Endodermal cell (in vitro differentiated cells): ENCODE results near the gene TMEM119. TPM values are rescaled to one million over a fixed set of nuclear protein-coding genes. Genes with fewer than 3 reads are reported as not detected.

Experiments used
- DNase-seq: peaks from one replicate; pipeline ENCODE4 v3.0.0-alpha.2; 2017
- H3K27ac ChIP-seq: 2 replicates; pipeline ENCODE4 v1.5.1; 2013; ENCODE audit warnings: mild to moderate bottlenecking, low read depth, low read length, moderate library complexity
- H3K27me3 ChIP-seq: 2 replicates; pipeline ENCODE4 v1.6.1; 2013; ENCODE audit warnings: mild to moderate bottlenecking, low read length, moderate library complexity; ENCODE audit not compliant: insufficient read depth, control insufficient read depth, poor library complexity, severe bottlenecking
- H3K36me3 ChIP-seq: 2 replicates; pipeline ENCODE4 v1.7.0; 2013; ENCODE audit warnings: mild to moderate bottlenecking, low read length, moderate library complexity; ENCODE audit not compliant: control insufficient read depth, insufficient read depth
- H3K4me1 ChIP-seq: one replicate; pipeline ENCODE4 v1.7.0; 2013; ENCODE audit warnings: low read length; ENCODE audit not compliant: control insufficient read depth, insufficient read depth
- H3K4me3 ChIP-seq: 2 replicates; pipeline ENCODE4 v1.5.1; 2013; ENCODE audit warnings: mild to moderate bottlenecking, low read length, moderate library complexity
- H3K9ac ChIP-seq: 2 replicates; pipeline ENCODE4 v1.6.1; 2013; ENCODE audit warnings: mild to moderate bottlenecking, low read length, moderate library complexity; ENCODE audit not compliant: poor library complexity, severe bottlenecking; ENCODE audit errors: extremely low read depth
- H3K9me3 ChIP-seq: 2 replicates; pipeline ENCODE4 v1.6.1; 2013; ENCODE audit warnings: mild to moderate bottlenecking, low read length, moderate library complexity; ENCODE audit not compliant: control insufficient read depth
- H3K27ac Mint-ChIP-seq: 2 replicates; pipeline ENCODE4 v1.8.0; 2020; ENCODE audit warnings: mixed read lengths
- H3K27me3 Mint-ChIP-seq: 2 replicates; pipeline ENCODE4 v1.8.0; 2021; ENCODE audit warnings: mild to moderate bottlenecking, mixed read lengths; ENCODE audit not compliant: insufficient read depth
- H3K36me3 Mint-ChIP-seq: 2 replicates; pipeline ENCODE4 v1.8.0; 2020; ENCODE audit warnings: low read depth, mixed read lengths
- H3K4me1 Mint-ChIP-seq: 2 replicates; pipeline ENCODE4 v1.8.0; 2020; ENCODE audit warnings: mixed read lengths
- H3K4me3 Mint-ChIP-seq: 2 replicates; pipeline ENCODE4 v1.8.0; 2020; ENCODE audit warnings: mild to moderate bottlenecking, moderate library complexity, mixed read lengths
- H3K9me3 Mint-ChIP-seq: 2 replicates; pipeline ENCODE4 v1.8.0; 2020; ENCODE audit warnings: mild to moderate bottlenecking, mixed read lengths
- WGBS, 2 experiments: methylation state at CpG; one replicate each; pipeline versions ENCODE4 v1.1.5 to v1.1.7; 2013; ENCODE audit warnings: missing lambda C conversion rate in 2 of 2, mixed read lengths in 1 of 2; ENCODE audit not compliant: insufficient coverage in 1 of 2, insufficient read length in 1 of 2; 5-methylcytosine and 5-hydroxymethylcytosine counted together
- total RNA-seq, 2 donors: library from RNA; stranded (reverse); fragmentation: NEBNext Ultra II Directional in 1 of 2; extraction: Animal tissue kit (Norgen Biotek cat#: 25700) in 1 of 2; gene quantifications; 2 replicates in 1 of 2; 3 replicates in 1 of 2; pipeline ENCODE4 v1.2.1, GENCODE V29; 2021
- TF ChIP-seq, protein P1 (sequence below): fragments of 200-600 bp; sonication (generic); conservative IDR thresholded peaks from 2 replicates; pipeline ENCODE4 v1.5.0; 2021; ENCODE audit warnings: antibody characterized with exemption, mild to moderate bottlenecking

The TMEM119 gene
- total RNA-seq, 2 donors from 2014 or later: 0.11 to 0.15 TPM

GRCh38 chr12:108630481-108631207 is 32.8 kb upstream of the TMEM119 start:
- H3K4me3 ChIP-seq: no peak overlapping the region
- Mint-ChIP-seq H3K27ac (peak overlapping the region; percentile 43), H3K36me3 (no peaks in the 10 kb centered on the region), H3K4me3 (no peak overlapping the region), H3K4me1 (peaks cover 9% of the 10 kb centered on the region), H3K27me3 (no peaks in the 10 kb centered on the region), H3K9me3 (no peaks in the 10 kb centered on the region)
- H3K27ac ChIP-seq: no peak overlapping the region
- DNase-seq: no peak
- no peaks in the 10 kb centered on the region for H3K27me3 ChIP-seq
- WGBS, 2 experiments: 92 to 94% methylated on average over 8 to 9 of the region's 9 CpGs
- H3K9ac ChIP-seq: no peak overlapping the region
- peaks cover 4% of the 10 kb centered on the region for H3K4me1 ChIP-seq
- H3K36me3 ChIP-seq: no peaks in the 10 kb centered on the region
- TF ChIP-seq, protein P1, sequence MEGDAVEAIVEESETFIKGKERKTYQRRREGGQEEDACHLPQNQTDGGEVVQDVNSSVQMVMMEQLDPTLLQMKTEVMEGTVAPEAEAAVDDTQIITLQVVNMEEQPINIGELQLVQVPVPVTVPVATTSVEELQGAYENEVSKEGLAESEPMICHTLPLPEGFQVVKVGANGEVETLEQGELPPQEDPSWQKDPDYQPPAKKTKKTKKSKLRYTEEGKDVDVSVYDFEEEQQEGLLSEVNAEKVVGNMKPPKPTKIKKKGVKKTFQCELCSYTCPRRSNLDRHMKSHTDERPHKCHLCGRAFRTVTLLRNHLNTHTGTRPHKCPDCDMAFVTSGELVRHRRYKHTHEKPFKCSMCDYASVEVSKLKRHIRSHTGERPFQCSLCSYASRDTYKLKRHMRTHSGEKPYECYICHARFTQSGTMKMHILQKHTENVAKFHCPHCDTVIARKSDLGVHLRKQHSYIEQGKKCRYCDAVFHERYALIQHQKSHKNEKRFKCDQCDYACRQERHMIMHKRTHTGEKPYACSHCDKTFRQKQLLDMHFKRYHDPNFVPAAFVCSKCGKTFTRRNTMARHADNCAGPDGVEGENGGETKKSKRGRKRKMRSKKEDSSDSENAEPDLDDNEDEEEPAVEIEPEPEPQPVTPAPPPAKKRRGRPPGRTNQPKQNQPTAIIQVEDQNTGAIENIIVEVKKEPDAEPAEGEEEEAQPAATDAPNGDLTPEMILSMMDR: no peak
- H3K9me3 ChIP-seq: no peaks in the 10 kb centered on the region

DNA sequence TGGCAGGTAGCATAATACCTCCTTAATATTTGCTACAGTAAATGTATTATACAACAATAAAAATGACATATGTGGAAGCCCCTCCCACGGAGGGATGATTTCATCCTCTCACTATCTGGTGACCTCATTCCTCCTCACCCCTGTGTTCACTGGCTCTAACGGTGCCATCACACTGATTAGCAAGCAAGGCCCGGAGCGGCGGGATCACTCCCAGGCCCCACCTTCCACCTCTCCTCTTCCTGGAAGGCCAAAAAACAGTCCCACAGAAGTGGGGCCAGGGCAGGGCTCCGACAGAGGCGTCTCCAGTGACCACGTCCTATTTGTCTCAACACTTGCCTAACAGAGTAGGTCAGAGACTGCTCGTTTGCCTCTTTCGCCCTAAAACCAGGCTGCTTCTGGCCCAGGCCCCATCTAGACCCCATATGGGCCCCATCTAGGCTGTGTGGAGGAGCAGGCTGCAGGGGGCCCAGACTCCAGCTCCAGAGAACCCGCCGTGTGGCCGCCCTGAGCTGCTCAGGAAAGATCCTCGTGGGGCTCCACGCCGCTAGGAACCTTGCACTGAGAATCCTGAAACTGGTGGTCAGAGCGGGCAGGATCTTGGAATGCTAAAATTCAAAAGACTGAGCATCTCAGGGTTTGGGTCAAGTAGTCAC is 32.1 kb upstream of the TMEM119 start:
- Mint-ChIP-seq H3K27me3 (no peaks in the 10 kb centered on the region), H3K36me3 (no peaks in the 10 kb centered on the region), H3K4me3 (no peak overlapping the region), H3K4me1 (peaks cover 9% of the 10 kb centered on the region), H3K27ac (peak overlapping the region; percentile 43), H3K9me3 (no peaks in the 10 kb centered on the region)
- Histone ChIP-seq H3K9me3 (no peaks in the 10 kb centered on the region), H3K27ac (peak overlapping the region; percentile 40), H3K27me3 (no peaks in the 10 kb centered on the region), H3K36me3 (no peaks in the 10 kb centered on the region), H3K9ac (no peak overlapping the region), H3K4me3 (no peak overlapping the region), H3K4me1 (no peaks in the 10 kb centered on the region)
- WGBS, 2 experiments: 81 to 92% methylated on average over 10 to 17 of the region's 17 CpGs
- DNase-seq: peak; percentile 76
- TF ChIP-seq, protein P1: no peak

DNA sequence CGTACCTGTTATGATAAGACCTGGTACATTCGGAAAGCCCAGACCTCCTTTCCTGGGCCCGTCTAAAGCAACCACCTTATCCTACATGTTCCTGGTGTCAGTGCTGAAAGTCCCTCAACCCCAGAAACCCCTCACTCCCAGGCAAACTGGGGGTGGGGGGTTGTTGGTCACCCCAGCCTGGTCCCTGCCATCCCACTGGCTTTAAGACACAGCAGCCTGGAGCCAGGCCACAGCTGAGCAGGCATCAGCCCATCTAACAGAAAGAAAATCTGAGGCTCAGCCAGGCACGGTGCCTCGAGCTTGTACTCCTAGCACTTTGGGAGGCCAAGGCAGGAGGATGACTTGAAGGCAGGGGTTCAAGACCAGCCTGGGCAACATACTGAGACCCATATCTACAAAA is 31.3 kb upstream of the TMEM119 start:
- WGBS, 2 experiments: 88 to 95% methylated on average over 2 to 5 of the region's 5 CpGs
- Mint-ChIP-seq H3K4me1 (peaks cover 6% of the 10 kb centered on the region), H3K4me3 (no peak overlapping the region), H3K27ac (no peak overlapping the region), H3K27me3 (no peaks in the 10 kb centered on the region), H3K36me3 (no peaks in the 10 kb centered on the region), H3K9me3 (no peaks in the 10 kb centered on the region)
- Histone ChIP-seq H3K9me3 (no peaks in the 10 kb centered on the region), H3K27me3 (no peaks in the 10 kb centered on the region), H3K27ac (no peak overlapping the region), H3K4me3 (no peak overlapping the region), H3K9ac (no peak overlapping the region), H3K4me1 (no peaks in the 10 kb centered on the region), H3K36me3 (no peaks in the 10 kb centered on the region)
- TF ChIP-seq, protein P1: no peak
- no peak for DNase-seq
